ENCODE measurements around the gene MAML3.

The MAML3 gene

DNA sequence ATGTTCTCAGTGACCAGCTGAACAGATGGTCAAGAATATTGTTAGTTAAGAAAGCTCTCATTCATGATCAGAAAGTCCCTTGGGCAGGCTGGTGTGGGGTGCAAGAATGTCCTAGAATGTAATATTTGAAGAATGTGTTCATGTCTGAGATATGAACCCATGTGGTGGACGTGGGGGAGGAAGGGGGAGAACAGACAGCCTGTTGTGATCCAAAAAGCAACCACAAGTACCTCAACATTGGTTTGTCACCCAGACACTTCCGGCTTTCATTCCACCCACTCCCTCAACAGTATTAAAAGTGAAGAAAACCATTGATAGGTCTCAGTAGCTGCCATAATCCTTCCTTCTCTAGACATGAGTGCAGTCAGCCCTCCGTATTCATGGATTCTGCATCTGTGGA is 82.2 kb downstream of the MAML3 start:
- peak; percentile 33 to 65 for DNase-seq (ENCODE audit: low read depth in 2 of 2)

DNA sequence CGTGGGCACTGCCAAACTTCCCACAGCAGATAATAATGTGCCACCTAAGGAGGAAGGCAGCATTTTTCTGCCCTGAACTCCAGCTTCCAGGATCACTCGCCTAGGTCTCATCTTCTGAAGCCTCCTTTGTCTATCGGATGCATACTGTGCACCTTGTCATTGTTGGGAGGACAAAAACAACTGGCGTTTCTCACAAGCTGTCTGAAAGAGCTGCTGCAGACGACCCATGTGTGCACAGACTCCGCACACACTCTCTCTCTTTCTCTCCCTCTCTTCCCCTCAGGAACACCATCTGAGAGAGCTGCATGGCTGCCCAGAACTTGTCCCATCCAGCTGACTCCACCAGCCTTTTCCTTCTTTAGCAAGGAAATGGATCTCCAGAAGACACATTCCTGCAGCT is 83.0 kb downstream of the MAML3 start:
- no peak for DNase-seq (ENCODE audit: low read depth in 2 of 2)

DNA sequence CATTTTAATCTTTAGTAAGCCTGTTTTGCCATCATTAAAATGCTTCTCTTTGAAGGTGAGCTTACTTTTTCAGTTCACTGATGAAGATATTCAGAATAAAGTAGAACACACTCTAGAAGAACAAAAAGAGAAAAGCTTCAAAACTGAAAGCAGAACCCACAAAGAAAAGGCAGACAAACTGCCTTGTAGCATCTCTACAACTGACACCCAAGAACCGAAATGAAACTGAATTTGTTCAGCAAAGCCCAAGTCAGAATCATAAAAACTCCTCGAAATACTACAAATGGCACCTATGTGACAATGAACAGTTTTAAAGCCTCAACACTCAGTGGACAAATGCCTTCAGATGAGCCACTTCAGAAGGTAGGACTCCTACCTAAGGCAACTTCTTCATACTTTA is 83.6 kb downstream of the MAML3 start:
- DNase-seq (ENCODE audit: low read depth in 2 of 2) = no peak

DNA sequence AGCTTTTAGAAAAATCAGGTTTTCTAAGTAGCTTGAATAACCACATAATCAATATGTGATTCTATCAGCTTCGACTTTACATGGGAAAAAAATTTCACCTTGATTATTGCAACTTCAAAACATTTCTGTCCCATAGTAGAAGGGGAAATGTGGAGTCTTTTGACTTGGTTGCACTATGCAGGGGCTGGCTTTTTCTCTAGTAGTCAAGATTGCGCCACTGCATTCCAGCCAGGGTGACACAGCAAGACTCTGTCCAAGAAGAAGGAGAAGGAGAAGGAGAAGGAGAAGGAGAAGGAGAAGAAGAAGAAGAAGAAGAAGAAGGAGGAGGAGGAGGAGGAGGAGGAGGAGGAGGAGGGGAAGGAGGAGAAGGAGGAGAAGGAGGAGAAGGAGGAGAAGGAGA is 84.9 kb downstream of the MAML3 start:
- no peak for DNase-seq (ENCODE audit: low read depth in 2 of 2)

DNA sequence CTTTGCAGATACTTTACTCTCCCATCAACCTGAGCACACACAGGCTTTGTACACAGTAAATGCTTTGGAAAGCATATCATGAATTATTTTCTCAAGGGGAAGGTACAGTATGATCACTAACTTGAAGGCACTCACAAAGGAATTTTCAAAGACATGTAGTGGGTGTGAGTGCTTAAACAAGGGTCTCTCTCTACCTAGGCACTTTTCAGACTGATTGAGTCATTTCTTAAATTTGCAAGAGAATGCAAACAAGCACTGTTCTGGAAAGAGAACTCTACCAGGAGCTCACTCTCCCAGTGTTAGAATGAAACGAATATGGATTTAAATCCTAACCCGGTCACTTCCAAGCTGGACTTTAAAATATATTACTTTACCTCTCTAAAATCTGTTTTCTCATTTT is 85.7 kb downstream of the MAML3 start:
- no peak for DNase-seq (ENCODE audit: low read depth in 2 of 2)

DNA sequence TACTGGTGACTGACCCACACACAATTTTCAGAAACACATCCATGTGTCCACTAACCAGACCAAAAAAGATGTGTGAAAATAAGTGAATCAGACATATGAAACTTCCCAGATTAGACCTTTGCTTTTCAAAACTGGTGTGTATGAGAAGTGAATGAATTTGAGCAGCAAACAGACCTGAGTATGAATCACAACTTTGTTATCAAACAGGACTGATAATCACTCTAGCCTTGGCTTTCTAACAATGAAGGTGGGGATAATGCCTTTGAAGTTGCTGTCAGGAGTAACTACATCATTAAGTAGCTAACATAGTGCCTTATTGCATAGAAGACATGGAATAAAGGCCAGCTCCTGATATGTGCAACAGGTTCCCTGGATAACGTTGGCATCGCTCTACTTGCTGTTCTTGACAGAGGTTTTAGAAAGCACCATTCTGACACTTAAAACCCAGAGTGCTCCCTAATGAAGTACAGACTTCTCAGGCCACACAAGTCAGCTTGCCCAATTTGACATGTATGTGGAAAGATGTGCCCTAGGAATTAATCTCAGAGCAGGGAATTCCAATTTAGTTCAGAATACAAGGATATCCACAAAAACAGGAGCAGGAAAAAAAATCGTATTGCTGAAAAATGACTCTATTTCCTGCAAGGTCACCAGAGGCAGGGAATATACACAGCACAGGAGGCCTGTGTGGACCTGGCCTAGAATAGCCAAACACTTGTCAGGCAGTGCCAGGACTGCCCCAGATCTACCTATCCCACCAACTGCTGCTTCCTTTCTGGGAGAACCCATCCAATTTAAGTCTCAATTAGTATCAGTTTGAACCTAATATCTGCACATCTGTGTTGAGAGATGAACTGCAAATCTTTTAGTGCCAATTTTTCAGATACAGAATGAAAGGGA is 87.7 kb downstream of the MAML3 start:
- DNase-seq (ENCODE audit: low read depth in 2 of 2) = no peak

DNA sequence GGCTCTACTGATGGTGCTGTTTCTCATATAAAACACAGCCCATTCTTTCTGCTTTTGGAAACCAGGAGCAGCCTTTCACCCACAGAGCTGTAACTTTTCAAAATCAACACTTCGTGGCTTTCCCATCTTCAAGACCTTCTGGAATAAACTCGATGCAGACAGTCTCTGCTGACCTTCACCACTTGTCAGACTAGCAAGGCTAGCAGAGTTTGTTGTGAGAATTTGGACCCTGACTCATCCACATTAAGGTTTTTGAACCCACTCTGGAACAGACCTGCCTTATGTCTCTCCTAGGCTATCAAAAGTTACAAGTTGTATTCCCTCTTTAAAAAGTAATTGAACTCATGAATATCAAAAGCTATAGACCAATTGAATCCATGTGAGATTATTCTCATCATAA is 88.6 kb downstream of the MAML3 start:
- no peak for DNase-seq (ENCODE audit: low read depth in 2 of 2)

DNA sequence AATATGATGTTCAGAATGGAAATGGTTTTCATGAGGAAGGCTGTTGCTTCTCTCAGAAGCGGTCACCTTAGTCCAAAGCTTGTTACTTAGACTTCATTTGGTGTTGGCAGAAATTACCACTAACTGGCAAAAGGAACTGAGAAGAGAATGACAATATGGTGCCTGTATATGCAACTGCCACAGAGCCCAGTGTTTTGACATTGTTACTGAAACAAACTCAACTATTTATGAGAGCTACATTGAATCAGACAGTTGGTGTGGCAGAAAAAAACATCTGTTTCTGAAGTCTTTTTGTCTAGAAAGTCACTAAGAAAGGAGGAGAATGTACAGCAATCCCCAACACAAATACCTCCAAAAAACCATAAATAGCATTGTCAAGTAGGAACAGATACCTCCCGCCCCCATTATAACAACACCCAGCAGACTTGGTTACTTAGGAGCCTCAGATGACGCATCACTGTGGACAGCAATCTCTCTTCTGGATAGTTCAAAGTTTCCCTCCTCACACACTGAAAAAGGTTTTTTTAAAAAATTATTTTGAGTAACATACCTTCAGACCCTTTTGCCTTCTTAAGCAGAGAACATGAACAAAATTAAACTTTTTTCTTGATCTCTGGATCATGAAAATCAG is 92.2 kb downstream of the MAML3 start:
- no peak for DNase-seq (ENCODE audit: low read depth in 2 of 2)

DNA sequence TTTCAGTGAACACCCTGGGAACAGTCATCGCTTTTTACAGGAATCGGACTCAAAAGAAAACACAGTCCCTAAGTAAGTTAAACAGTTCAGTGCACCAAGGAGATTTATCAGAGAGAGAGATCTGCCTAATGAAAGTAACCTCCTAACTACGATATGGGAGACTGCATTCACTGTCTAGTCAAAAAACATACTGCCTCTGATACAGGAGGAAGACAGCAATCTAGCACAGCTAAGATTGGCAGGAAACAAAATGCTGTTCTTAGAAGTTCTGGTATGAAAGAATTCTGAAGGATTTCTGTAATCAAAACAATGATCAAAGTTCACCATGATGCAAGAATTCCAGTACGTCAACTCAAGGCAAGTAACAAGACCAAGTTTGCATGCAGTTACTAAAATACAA is 92.8 kb downstream of the MAML3 start:
- no peak for DNase-seq (ENCODE audit: low read depth in 2 of 2)

DNA sequence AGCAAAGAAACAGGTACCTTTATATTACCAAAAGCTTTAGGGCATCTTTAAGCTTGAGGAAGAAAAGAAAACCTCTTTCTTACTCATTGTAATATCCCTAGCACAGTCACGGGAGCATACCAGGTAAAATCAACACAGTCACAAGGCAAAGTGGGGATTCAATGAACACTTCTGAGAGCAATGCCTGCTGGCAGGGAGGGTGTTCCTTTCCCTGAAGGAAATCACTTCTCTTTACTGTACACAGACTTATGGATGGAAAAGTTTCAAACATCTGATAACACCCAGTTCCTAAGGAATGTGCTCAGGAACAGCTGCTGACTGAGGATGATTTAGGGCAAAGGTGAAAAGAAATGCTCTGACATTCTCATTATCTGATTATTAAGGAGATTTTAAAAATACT is 94.8 kb downstream of the MAML3 start:
- DNase-seq (ENCODE audit: low read depth in 2 of 2) = no peak

DNA sequence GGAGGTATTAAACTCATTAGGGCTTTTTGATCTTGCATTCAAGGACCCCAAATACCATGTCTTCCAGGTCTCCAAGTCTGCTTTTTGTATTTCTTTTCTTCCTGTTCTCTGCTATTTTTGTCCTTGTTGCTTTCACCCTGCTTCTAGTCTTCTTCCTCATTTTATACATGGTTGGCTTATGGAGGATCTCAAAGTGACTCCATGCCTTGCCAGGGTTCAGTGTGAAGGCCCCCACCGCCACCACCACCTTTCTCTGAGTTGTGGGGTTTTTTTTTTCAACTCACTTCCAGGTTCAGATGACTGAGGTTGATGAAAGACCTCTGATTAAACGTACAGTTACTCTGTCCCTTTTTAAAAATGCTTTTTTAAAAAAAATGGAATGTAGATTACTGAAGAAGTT is 96.3 kb downstream of the MAML3 start:
- no peak for DNase-seq (ENCODE audit: low read depth in 2 of 2)

DNA sequence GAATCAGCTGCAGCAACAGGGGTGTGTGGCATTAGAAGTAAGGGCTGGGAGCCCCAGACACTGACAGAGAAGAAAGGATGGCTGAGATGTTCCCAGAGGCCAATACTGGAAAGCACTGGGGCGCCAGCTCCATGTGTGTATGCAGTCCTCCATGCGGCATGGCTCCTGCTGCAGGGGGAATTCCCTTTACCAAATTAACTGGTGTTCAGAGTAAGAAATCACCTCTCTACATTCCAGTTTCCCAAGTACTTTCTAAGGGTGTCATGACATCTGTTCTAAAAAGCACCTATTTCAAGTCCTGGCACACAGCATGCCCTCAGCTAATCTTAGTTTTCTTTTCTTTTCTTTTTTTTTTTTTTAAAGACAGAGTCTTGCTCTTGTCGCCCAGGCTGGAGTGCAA is 98.0 kb downstream of the MAML3 start:
- no peak for DNase-seq (ENCODE audit: low read depth in 2 of 2)

DNA sequence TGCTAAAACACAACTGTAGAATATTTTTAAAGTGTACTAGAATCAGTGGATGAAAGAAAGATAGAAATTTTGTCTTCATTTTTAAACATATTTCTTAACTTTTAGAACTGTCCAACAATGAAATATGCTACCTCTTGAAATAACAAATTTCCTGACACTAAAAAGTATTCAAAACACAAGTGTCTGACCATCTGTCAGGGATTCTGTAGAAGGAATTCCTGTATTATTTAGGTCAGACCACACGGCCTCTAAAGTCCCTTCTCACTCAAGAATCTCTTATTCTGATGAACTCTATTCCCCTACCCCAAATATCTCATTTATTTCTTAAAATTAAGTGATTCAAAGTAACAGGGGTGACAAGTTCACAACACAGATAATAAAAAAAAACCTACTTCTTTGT is 99.1 kb downstream of the MAML3 start:
- no peak for DNase-seq (ENCODE audit: low read depth in 2 of 2)

DNA sequence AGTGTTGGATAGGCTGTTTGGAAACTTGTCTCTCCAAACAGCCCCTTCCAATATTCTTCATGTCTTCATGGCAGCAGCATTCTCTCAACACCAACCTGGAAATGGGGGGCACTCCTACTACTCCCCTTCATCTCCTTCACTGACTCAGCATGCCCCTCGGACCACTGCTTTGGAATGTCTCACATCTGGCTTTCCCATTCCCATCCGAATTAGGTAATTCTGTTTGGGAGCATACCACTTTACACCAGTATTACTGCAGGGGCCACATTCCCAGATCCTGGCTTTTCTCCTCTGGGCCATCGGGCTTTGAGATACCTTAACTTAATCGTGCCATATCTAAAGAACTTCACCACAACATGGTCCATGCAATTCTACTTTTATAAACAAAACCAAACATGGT is 100.8 kb downstream of the MAML3 start:
- DNase-seq (ENCODE audit: low read depth in 2 of 2) = no peak

DNA sequence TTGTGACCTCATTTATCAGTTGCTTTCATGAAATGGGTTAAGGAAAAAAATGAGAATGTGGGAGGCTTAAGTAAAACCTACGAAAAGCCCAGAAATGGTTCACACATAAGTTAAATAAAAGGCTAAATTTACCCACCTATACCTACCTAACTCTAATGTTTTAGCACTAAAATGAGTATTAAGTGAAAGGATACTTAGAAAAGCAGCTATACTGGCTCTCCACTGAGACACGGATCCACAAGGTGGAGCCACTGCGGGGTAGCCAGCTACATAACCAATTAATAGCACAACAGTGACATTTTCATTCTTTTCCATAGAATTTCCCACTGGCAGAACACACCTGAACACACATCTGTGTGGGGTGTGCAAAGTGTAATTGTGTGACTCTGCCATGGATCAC is 101.9 kb downstream of the MAML3 start:
- peak in 1 of 2 donors; percentile 9 for DNase-seq (ENCODE audit: low read depth in 2 of 2)

DNA sequence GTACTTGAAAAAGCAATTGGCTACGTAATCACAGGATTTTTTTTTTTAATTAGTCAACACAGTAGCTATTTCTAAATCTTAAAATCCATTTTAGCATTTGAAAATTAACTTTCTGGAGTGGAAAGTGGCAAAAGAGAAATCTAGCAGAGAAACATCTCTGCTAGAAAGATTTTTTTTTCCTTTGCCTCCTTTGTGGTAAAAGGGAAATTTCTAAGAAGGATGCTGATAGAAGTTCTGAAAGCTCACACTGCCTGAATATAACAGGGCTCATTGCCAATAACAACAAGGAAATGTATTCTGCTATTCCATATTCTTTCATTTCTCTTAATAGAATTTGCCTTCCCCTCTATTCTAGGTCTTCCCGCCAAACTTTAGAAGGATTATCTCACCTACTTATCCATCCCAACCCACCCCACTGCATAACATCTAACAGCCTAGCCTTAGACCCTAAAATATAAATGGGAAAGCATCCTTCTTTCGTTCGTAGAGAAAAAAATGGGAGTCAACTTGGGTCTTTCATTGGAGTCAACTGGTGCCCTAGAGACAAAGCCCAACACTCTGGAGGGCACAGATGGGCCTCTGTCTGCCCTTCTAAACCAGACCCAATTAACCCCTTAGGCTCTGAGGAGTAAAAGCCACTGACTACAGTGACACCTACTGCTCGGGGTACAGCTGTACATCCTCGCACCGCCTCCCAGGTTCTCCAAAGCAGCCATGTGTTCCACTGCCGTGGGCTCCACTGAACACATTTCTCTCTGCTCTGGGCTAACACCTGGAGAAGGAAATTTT is 103.9 kb downstream of the MAML3 start:
- DNase-seq (ENCODE audit: low read depth in 2 of 2) = peak in 1 of 2 donors; percentile 12

DNA sequence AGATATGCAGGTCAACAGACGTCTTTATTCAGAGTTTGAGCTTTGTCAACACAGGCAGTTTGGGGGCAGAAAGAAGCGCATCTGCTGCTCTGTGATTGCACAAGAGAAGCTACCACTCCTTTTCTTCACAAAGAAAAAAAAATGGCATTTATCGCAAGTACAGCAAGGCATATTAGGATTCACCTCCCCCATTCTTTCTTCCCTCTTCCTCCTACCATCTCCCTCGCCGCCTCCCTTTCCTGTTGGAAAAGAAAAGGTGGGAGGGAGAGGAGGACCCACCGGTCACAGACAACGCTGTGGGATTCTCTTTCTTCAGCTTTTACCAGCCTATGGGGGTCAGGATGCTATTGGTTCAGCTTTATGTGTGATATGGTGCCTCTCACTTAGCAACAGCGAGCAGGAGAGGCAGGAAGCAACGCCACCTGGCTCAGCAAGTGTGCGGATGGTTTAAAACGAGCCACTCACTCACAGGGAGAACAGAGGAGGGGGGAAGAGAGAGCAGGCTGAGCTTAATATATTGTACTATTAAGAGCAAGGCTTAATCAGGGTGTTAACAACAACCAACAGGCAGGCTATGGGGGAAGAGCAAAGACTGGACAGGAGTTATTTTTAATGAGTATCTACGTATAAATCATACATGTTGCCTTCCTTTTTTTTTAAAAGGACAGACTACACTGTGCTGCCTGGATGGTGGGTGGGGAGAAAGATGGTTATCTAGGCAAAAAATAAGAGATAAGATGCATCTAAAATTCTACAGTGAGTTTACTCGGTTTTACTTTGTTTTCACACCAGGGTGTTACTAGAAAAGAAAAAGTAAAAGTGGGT is 104.7 kb downstream of the MAML3 start:
- DNase-seq (ENCODE audit: low read depth in 2 of 2) = peak; percentile 9 to 23

DNA sequence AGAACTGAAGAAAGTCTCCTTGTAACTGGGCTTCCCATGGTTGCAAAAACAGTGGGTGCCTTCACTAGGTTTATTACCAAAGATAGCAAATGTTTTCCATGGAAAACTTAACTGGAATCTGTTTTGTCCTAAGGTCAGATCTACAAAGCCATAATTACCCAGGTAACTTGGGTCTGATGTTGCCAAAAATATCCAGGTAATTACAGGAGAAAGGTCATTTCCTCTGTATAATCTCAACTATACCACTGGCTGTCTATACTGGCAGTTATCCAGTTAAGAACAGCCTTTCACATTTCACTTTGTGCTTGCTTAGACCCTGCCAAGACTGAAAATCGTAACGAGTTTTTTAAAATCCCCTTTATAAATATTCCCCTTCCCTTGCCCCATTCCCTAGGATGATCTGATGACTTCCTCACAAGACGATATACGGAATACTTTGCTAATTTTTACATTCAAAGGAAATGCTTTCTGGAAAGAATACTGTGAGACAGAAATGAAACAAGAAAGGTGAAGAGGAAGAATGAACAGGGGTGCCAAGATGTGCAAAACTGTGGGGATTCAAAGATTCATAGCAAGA is 105.5 kb downstream of the MAML3 start:
- no peak for DNase-seq (ENCODE audit: low read depth in 2 of 2)

DNA sequence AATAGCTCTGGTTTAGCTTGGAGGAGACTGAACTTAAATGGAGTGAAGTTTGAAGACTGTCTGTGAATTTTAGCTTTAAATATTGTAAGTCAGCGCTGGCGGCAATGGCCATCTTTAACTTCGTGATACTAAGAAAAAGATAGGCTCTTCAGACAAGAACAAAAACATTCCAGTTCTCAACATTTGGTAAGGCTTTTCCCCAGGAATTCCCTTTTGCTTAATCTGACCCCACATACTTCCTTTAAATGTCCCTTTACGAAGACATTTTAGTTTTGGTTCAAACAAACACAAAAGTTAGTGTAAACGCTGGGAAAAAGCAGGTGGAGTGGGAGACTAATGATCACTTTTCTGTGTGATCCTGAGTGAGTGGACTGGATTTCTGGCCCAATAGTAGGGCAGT is 106.2 kb downstream of the MAML3 start:
- DNase-seq (ENCODE audit: low read depth in 2 of 2) = no peak

DNA sequence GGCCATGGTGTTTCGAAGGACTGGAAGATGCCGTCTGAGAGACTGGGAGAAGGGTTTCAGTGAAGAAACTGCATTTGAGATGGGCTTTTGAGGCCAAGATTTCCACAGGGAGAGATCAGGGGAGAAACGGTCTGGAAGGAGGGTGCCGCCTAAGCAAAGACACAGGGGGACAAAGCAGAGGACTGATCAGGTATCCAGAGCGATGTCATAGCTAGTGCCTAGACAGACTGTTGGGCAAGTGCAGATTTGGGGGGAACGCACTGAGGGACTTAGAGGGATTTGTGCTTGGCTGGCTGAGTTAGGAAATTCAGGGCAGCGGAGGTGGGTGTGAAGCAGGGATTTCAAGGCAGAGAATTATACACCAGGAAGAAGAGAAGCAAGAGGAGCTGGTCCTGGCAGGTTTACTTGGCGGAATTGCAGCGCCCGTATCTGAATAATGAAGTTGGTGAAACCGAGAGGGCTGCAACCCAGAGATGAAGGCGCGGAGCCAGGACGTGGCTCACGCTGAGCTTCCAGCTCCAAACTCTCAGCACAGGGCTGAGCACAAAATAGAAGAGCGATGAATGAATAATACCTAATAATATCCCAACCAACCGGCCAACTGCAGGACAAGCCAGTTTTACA is 106.9 kb downstream of the MAML3 start:
- DNase-seq (ENCODE audit: low read depth in 2 of 2) = no peak

DNA sequence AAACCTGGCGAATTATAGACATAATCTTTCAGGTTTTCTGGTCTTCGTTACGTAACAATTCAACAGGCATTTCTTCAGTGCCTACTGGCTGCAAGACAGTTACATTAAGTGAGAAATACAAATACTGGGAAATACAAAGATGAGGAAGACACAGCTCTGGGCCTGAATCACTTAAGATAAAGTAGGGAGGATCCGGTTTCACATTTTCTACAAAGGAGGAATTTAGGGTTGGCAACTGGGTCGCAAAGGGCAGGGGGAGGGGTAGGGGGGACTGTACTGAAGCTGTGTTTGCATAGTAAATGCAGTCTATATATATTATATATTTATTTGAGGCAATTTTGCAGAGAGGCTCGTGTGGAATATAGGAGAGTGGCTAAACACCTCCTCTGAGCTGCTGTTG is 107.4 kb downstream of the MAML3 start:
- DNase-seq (ENCODE audit: low read depth in 2 of 2) = no peak
